ENCODE data around the gene RGS3. TPM values are rescaled to one million over a fixed set of nuclear protein-coding genes. Genes with fewer than 3 reads are reported as not detected.

RGS3 gene
- total and polyA plus RNA-seq, 12 donors: 65.4 to 201 (median 132) TPM

DNA sequence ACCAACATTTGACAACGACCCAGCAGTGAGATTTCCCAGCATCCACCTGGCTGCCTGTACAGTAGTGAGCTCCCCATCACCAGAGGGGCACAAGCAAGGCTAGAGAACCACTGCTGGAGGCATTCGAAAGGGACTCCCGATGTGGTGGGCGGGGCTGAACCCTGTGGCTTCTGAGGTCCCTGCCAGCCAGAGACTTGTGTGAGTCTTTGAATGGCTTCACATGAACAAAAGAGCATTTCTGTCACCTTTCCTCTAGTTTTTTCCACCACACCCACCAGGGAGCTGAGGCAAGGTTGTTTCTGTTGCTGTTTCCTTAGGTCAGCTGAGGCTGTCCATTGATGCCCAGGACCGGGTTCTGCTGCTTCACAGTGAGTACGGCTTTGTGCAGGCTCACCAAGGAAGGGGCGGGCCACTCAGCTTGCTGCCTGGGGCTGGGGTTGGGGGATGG is 15.7 kb downstream of the RGS3 start:
- intact Hi-C loops (cut with DNase I): no loop called here
- 74 to 82% methylated on average over 7 of the region's 7 CpGs for WGBS, 2 donors
- DNase-seq (no peak), ATAC-seq (no peak)
- Histone ChIP-seq H3K36me3 (no peaks in the 10 kb centered on the region), H3K27me3 (no peaks in the 10 kb centered on the region), H3K9me3 (no peaks in the 10 kb centered on the region), H3K4me3 (no peak overlapping the region), H3K27ac (no peak overlapping the region), H3K4me1 (peaks cover 6 to 60% (median 28%) of the 10 kb centered on the region in 9 donors)
- TF ChIP-seq, protein P1, sequence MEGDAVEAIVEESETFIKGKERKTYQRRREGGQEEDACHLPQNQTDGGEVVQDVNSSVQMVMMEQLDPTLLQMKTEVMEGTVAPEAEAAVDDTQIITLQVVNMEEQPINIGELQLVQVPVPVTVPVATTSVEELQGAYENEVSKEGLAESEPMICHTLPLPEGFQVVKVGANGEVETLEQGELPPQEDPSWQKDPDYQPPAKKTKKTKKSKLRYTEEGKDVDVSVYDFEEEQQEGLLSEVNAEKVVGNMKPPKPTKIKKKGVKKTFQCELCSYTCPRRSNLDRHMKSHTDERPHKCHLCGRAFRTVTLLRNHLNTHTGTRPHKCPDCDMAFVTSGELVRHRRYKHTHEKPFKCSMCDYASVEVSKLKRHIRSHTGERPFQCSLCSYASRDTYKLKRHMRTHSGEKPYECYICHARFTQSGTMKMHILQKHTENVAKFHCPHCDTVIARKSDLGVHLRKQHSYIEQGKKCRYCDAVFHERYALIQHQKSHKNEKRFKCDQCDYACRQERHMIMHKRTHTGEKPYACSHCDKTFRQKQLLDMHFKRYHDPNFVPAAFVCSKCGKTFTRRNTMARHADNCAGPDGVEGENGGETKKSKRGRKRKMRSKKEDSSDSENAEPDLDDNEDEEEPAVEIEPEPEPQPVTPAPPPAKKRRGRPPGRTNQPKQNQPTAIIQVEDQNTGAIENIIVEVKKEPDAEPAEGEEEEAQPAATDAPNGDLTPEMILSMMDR (IDR thresholded peaks at IDR 0.05): no peak

DNA sequence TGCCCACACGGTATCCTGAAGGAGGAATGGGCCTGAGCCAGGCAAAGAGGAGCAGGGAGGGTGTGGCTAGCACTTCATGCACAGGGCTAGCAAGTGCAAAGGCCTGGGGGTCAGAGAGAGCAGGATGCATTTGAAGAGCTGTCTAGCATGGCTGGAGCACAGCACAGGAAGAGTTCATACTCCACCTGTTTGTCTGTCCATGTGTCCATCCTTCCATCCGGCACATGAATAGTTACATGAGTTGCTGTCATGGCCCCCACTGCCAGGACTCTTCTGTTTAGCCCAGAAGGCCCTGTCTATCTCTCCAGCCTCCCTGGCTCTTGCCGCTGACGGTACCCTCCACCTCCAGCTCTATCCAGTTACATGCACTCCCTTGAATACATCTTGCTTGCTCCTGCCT is 17.1 kb downstream of the RGS3 start:
- H3K27ac ChIP-seq: no peak overlapping the region
- no peak overlapping the region for H3K4me3 ChIP-seq
- no peak for ATAC-seq
- TF ChIP-seq, protein P1 (IDR thresholded peaks at IDR 0.05): no peak
- no peak for DNase-seq
- no peaks in the 10 kb centered on the region for H3K36me3 ChIP-seq
- WGBS, 2 donors: 90 to 95% methylated on average over 4 of the region's 4 CpGs
- intact Hi-C loops (cut with DNase I): no loop called here
- H3K4me1 ChIP-seq: peaks cover 6 to 62% (median 37%) of the 10 kb centered on the region in 9 donors
- H3K9me3 ChIP-seq: no peaks in the 10 kb centered on the region
- H3K27me3 ChIP-seq: no peaks in the 10 kb centered on the region

DNA sequence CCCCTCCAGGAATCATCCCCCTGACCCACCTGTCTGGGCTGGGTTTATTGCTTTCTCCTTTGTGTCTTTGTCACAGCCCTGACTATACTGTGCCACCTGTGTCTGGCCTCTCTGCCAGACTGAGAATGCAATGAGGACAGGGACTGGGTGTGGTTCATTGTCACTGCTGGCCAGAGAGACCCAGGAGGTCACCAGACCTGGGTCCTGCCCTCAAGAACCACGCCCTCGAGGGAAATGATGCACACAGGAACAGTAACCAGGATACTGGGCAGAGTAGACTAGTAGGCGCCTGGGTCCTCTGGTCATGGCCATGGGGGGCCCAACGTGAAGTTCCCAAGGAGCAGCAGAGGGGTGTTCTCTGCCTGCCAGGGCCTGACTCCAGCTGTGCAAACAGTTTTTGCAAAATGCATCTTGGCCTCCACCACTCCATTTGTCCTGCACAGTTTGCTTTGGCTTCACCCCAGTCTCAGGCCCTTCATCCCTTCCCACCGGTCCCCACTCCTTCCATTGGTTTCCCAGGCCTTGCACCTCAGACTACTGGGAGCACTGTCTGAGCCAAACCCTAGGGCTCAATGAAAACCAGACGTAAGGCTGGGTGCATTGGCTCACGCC is 17.8 kb downstream of the RGS3 start:
- ATAC-seq (no peak), DNase-seq (no peak)
- 84 to 87% methylated on average over 7 of the region's 7 CpGs for WGBS, 2 donors
- H3K4me3 ChIP-seq: no peak overlapping the region
- intact Hi-C loops (cut with DNase I): no loop called here
- no peaks in the 10 kb centered on the region for H3K9me3 ChIP-seq
- TF ChIP-seq, protein P1 (IDR thresholded peaks at IDR 0.05): no peak
- H3K36me3 ChIP-seq: peaks cover 0 to 2% (median 0%) of the 10 kb centered on the region in 9 donors
- no peaks in the 10 kb centered on the region for H3K27me3 ChIP-seq
- H3K27ac ChIP-seq: no peak overlapping the region
- H3K4me1 ChIP-seq: peaks cover 6 to 66% (median 42%) of the 10 kb centered on the region in 9 donors

DNA sequence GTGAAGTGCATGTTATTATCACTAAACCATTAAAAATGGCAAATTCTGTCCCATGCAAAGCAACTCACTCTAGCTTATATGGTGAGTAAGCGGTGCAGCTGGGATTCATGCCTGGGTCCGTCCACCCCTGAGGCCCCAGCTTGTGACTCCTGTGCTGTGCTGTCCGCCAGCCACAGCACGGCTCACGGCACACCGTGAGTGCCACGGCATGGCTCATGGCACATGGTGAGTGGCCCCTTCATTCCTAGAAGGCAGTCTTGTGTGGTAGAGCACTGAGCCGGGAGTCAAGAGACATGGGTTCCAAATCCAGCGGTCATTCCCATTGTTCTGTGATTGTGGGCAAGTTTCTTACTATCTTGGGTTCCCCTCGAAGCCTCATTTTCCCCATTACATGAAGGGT is 18.8 kb downstream of the RGS3 start:
- no peak for DNase-seq
- H3K36me3 ChIP-seq: peaks cover 0 to 5% (median 0%) of the 10 kb centered on the region in 9 donors
- intact Hi-C loops (cut with DNase I): no loop called here
- no peak overlapping the region for H3K4me3 ChIP-seq
- H3K4me1 ChIP-seq: peaks cover 6 to 63% (median 42%) of the 10 kb centered on the region in 9 donors
- TF ChIP-seq, protein P1 (IDR thresholded peaks at IDR 0.05): no peak
- H3K9me3 ChIP-seq: no peaks in the 10 kb centered on the region
- 98 to 99% methylated on average over 10 of the region's 10 CpGs for WGBS, 2 donors
- H3K27ac ChIP-seq: no peak overlapping the region
- no peaks in the 10 kb centered on the region for H3K27me3 ChIP-seq
- no peak for ATAC-seq
